Endothelial cell of umbilical vein (primary cell): ENCODE measurements around the gene LMO1. TPM values are rescaled to one million over a fixed set of nuclear protein-coding genes. Genes with fewer than 3 reads are reported as not detected.

Experiments used
- BruUV-seq: library from RNA; stranded (reverse); fragments of 400-500 nt; replicated peaks from 2 replicates; lab custom pipeline; 2021; lab: Mats Ljungman, UMichigan
- CTCF ChIA-PET: fragments of 300-600, 350-600 bp; sonication (Branson Sonifier 250); formaldehyde crosslinking; loops from one replicate; lab custom pipeline; 2021; ENCODE audit warnings: antibody characterized with exemption, inconsistent platforms; lab: Charles Lee
- POLR2A ChIA-PET: fragments of 300-600, 350-600 bp; sonication (Branson Sonifier 250); formaldehyde crosslinking; loops from one replicate; lab custom pipeline; 2021; ENCODE audit warnings: antibody characterized with exemption, inconsistent platforms; lab: Charles Lee
- DNase-seq: peaks from one replicate; pipeline ENCODE4 v3.0.0-alpha.2; 2011; ENCODE audit warnings: low read depth, low spot score
- FAIRE-seq: peaks from 2 replicates; lab custom pipeline; 2011; peaks lifted over from hg19 to GRCh38; lab: Jason Lieb, UNC
- H2AFZ ChIP-seq: 2 replicates; pipeline ENCODE4 v1.6.0; 2012; ENCODE audit warnings: low read depth, low read length, control low read depth, inconsistent platforms
- H3K27ac ChIP-seq: 2 replicates; pipeline ENCODE4 v1.5.1; 2011; ENCODE audit warnings: low read depth, mild to moderate bottlenecking, control low read depth, low read length, moderate library complexity; ENCODE audit not compliant: insufficient read depth
- H3K27me3 ChIP-seq, 2 experiments: 2 replicates each; pipeline versions ENCODE4 v1.6.0 to v1.6.1; 2011; ENCODE audit warnings: low read length in 2 of 2, mixed read lengths in 1 of 2; ENCODE audit not compliant: control insufficient read depth in 2 of 2, insufficient read depth in 2 of 2
- H3K36me3 ChIP-seq, 2 experiments: 2 replicates in 1 of 2; 3 replicates in 1 of 2; pipeline ENCODE4 v1.5.1; 2011; ENCODE audit warnings: low read length in 2 of 2, mild to moderate bottlenecking in 1 of 2, moderate library complexity in 1 of 2; ENCODE audit not compliant: control insufficient read depth in 2 of 2, insufficient read depth in 2 of 2; ENCODE audit errors: extremely low read depth in 1 of 2
- H3K4me1 ChIP-seq: 3 replicates; pipeline ENCODE4 v1.5.1; 2011; ENCODE audit warnings: mild to moderate bottlenecking, low read length; ENCODE audit not compliant: control insufficient read depth, insufficient read depth; ENCODE audit errors: extremely low read depth
- H3K4me2 ChIP-seq: 2 replicates; pipeline ENCODE4 v1.6.1; 2011; ENCODE audit warnings: low read length, control low read depth, mixed read lengths; ENCODE audit not compliant: insufficient read depth
- H3K4me3 ChIP-seq, 3 experiments: fragments of 200-600 bp in 1 of 3; sonication (generic), shearing (Covaris generic) in 1 of 3; replicated peaks in 1 of 3; 2 replicates each; pipeline ENCODE4 v1.5.1; 2011 to 2016; ENCODE audit warnings: control low read depth in 3 of 3, low read length in 3 of 3, mild to moderate bottlenecking in 2 of 3, inconsistent platforms in 1 of 3, low read depth in 1 of 3, moderate library complexity in 1 of 3; ENCODE audit not compliant: insufficient read depth in 1 of 3
- H3K79me2 ChIP-seq: 2 replicates; pipeline ENCODE4 v1.6.0; 2012; ENCODE audit warnings: low read length, inconsistent platforms; ENCODE audit not compliant: control insufficient read depth, insufficient read depth
- H3K9ac ChIP-seq: replicated peaks from 2 replicates; pipeline ENCODE3; 2011; ENCODE audit warnings: low read length, control low read depth; ENCODE audit not compliant: insufficient read depth; ENCODE audit errors: extremely low read depth
- H3K9me1 ChIP-seq: replicated peaks from 3 replicates; pipeline ENCODE4 v1.6.0; 2011; ENCODE audit warnings: mild to moderate bottlenecking, low read length; ENCODE audit not compliant: control insufficient read depth, insufficient read depth; ENCODE audit errors: extremely low read depth
- H3K9me3 ChIP-seq: replicated peaks from 2 replicates; pipeline ENCODE4 v1.5.1; 2012; ENCODE audit warnings: low read length, inconsistent platforms; ENCODE audit not compliant: control insufficient read depth, insufficient read depth
- H4K20me1 ChIP-seq: replicated peaks from 2 replicates; pipeline ENCODE3; 2011; ENCODE audit warnings: mild to moderate bottlenecking, low read length; ENCODE audit not compliant: control insufficient read depth, insufficient read depth; ENCODE audit errors: extremely low read depth
- EZH2 ChIP-seq: IDR thresholded peaks from 2 replicates; pipeline ENCODE4 v1.6.1; 2012; ENCODE audit warnings: borderline replicate concordance, low read depth, mild to moderate bottlenecking, moderate library complexity, low read length, inconsistent platforms; ENCODE audit not compliant: severe bottlenecking
- FOS ChIP-seq: IDR thresholded peaks from 2 replicates; pipeline ENCODE4 v1.6.1; 2011; ENCODE audit warnings: mild to moderate bottlenecking, low read length, moderate library complexity, borderline replicate concordance; ENCODE audit not compliant: insufficient read depth
- GATA2 ChIP-seq: IDR thresholded peaks from 2 replicates; pipeline ENCODE4 v1.7.0; 2011; ENCODE audit warnings: low read depth, mild to moderate bottlenecking, moderate library complexity, mixed read lengths, low read length; ENCODE audit not compliant: insufficient read length, insufficient read depth
- JUN ChIP-seq: IDR thresholded peaks from 2 replicates; pipeline ENCODE4 v1.6.1; 2011; ENCODE audit warnings: borderline replicate concordance, low read depth; ENCODE audit not compliant: insufficient read length, insufficient read depth
- MAX ChIP-seq: IDR thresholded peaks from 2 replicates; pipeline ENCODE4 v1.6.1; 2011; ENCODE audit not compliant: insufficient read depth, insufficient read length
- MYC ChIP-seq: IDR thresholded peaks from one replicate; pipeline ENCODE4 v1.6.1; 2011; ENCODE audit warnings: mild to moderate bottlenecking, low read depth, low read length
- POLR2A ChIP-seq: IDR thresholded peaks from 2 replicates; pipeline ENCODE4 v1.6.1; 2012; ENCODE audit warnings: low read depth, mild to moderate bottlenecking, control low read depth, low read length
- POLR2AphosphoS5 ChIP-seq: IDR thresholded peaks from 2 replicates; pipeline ENCODE4 v1.6.1; 2012; ENCODE audit warnings: low read depth, mild to moderate bottlenecking, control low read depth, low read length, moderate library complexity; ENCODE audit not compliant: insufficient read depth
- dilution Hi-C: fragments of 300-500 bp; cut with MboI; formaldehyde crosslinking; loops from one replicate; pipeline ENCODE4 v1.15.0; 2019; ENCODE audit warnings: low sequenced_read_pairs; ENCODE audit not compliant: extremely low pct_ligation_motif_present
- intact Hi-C: fragments of 100-400 bp; cut with micrococcal nuclease; formaldehyde crosslinking; loops from one replicate; pipeline ENCODE4 v1.10.0; 2022
- polyA plus RNA-seq, 4 experiments: library from polyadenylated mRNA; depleted of rRNA in 3 of 4; stranded (reverse) in 3 of 4; unstranded in 1 of 4; fragments of >200 nt; gene quantifications; 2 replicates each; pipeline versions ENCODE4 v1.2.1 to v1.2.3, GENCODE V29; 2011 to 2012; ENCODE audit warnings: missing spikeins in 1 of 4
- total RNA-seq: library from RNA; stranded (reverse); gene quantifications from 2 replicates; pipeline ENCODE4 v1.2.3, GENCODE V29; 2021
- TF ChIP-seq, protein P1 (sequence below), 2 donors: IDR thresholded peaks; 1 replicate in 1 of 2; 2 replicates in 1 of 2; pipeline ENCODE4 v1.5.1; 2011; ENCODE audit warnings: low read length in 2 of 2, mild to moderate bottlenecking in 2 of 2, moderate library complexity in 2 of 2, control low read depth in 1 of 2, inconsistent platforms in 1 of 2, low read depth in 1 of 2; ENCODE audit not compliant: insufficient read depth in 1 of 2; ENCODE audit errors: extremely low read depth in 1 of 2

Gene LMO1
- total and polyA plus RNA-seq, 2 donors (not counting 3 experiments of a cell fraction or from before 2014, with no cell fraction given) = not detected

- Histone ChIP-seq H4K20me1 (no peaks in the 10 kb centered on the region), H3K27ac (no peak overlapping the region), H3K36me3 (no peaks in the 10 kb centered on the region), H3K79me2 (no peaks in the 10 kb centered on the region), H3K9me3 (no peaks in the 10 kb centered on the region), H3K4me3 (no peak overlapping the region), H2AFZ (no peak overlapping the region), H3K9ac (no peak overlapping the region), H3K4me2 (no peak overlapping the region), H3K4me1 (no peaks in the 10 kb centered on the region), H3K27me3 (no peaks in the 10 kb centered on the region), H3K9me1 (no peaks in the 10 kb centered on the region)
- POLR2A ChIA-PET = no interaction called here
- TF ChIP-seq GATA2 = no peak
- no peak for TF ChIP-seq FOS
- no peak for TF ChIP-seq EZH2
- no peak for TF ChIP-seq MAX
- TF ChIP-seq, protein P1, sequence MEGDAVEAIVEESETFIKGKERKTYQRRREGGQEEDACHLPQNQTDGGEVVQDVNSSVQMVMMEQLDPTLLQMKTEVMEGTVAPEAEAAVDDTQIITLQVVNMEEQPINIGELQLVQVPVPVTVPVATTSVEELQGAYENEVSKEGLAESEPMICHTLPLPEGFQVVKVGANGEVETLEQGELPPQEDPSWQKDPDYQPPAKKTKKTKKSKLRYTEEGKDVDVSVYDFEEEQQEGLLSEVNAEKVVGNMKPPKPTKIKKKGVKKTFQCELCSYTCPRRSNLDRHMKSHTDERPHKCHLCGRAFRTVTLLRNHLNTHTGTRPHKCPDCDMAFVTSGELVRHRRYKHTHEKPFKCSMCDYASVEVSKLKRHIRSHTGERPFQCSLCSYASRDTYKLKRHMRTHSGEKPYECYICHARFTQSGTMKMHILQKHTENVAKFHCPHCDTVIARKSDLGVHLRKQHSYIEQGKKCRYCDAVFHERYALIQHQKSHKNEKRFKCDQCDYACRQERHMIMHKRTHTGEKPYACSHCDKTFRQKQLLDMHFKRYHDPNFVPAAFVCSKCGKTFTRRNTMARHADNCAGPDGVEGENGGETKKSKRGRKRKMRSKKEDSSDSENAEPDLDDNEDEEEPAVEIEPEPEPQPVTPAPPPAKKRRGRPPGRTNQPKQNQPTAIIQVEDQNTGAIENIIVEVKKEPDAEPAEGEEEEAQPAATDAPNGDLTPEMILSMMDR (IDR thresholded peaks at IDR 0.05; ENCODE audit: extremely low read depth in 1 of 2, insufficient read depth in 1 of 2, low read depth in 1 of 2, low read length in 2 of 2) = no peak
- no peak for TF ChIP-seq MYC
- no peak for TF ChIP-seq POLR2A
- TF ChIP-seq POLR2AphosphoS5 = no peak
- no peak for TF ChIP-seq JUN
- DNase-seq = no peak
- CTCF ChIA-PET = interaction anchor here (0.8 to 1.0 kb wide), 3 partner anchors 29 to 41 kb away, joined by 3 to 6 read pairs (median 5); partner anchors contain the start of gene LMO1
- intact Hi-C loops = no loop called here
- dilution Hi-C loops = no loop called here
- no TSS peak for BruUV-seq
- FAIRE-seq = no peak
Observed at GRCh38 chr11:8233691-8234424, 29.8 kb downstream of the LMO1 start.
